NK-92 (cell line): Measurements from ENCODE around the gene MPEG1.

ENCODE experiments used
- DNase-seq: peaks from one replicate; lab custom pipeline; 2025; ENCODE audit not compliant: unreplicated experiment; lab: John Stamatoyannopoulos, UW

Gene MPEG1

GRCh38 chr11:59212744-59213631 is at the start of gene MPEG1:
MPEG1 (minus strand) TSS chr11:59212927; CDS start chr11:59212865, 62 bp downstream.
- DNase-seq: no peak

DNA sequence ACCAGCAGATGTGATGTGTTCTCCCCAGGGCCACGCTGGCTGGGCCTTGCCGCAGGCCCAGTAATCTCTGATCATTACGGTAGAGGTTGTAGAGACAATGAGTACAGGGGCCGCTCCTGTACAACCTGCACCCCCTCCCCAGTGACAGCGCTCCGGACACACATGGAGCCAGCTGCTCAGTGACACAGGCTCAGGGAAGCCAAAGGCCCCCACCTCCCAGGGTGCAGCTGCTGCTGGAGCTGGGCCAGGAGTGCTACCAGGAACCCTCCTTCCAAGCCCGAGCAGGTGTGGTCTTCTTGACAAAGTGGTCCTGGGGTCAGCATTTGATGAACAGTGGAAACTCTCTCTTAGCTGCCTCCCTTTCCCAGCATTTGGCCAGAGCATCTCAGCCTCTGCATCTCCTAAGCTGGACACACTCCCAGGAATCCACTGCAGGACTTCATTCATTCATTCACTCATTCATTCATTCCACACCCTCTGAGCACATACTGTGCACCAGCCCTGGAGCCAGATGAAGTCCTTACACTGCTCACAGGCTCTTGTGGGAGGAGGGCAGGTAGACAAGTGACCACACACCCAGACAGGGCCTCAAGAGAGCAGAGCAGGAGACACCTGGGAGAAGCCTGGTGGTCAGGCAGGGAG is 49.6 kb upstream of the MPEG1 start:
- DNase-seq: no peak

DNA sequence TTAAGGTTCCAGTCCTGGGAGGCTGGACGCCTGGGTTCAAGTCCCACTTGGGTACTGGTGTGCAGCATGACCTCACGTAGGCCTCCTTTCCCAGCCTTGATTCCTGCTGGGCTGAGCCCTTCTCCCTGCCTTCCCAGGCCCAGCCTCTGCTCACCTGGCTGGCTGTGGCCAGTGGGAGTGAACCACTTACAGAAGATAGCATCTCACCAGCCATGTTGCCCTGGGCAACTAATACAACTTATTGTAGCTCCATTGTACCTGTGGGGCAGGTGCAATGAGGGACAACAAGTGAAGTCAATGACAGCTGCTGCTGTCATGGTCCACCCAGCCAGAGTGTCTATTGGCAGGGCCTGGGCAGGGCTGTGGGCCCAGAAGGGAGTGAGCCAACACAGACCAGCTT is 48.4 kb upstream of the MPEG1 start:
- DNase-seq: no peak

DNA sequence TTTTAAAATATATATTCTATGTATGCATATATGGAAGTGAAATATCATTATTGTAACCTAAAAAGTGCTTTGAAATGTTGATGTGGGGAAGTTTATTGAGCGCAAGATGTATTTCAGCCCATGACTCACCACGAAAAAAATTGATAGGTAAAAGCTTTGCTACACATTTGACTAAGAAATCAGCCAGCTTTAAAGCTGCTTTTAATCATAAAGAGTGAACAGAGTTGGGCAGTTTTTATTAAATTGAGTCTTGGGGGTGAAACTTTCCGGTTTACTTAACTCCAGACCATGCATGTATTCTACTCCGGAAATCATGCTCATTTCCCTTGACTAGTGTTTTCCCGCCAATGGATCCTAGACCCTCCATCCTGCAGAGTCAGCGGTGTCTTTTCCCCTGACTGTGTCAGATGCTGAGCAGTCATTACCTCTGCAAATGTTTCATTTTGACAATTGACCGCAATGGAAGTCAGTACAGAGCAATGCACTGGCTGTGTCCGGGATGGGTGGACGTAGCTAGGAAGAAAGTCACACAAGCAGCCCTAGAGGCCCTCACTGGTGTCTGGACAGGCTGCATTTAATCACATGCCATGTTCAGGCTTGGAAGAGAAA is 47.2 kb upstream of the MPEG1 start:
- DNase-seq: no peak

DNA sequence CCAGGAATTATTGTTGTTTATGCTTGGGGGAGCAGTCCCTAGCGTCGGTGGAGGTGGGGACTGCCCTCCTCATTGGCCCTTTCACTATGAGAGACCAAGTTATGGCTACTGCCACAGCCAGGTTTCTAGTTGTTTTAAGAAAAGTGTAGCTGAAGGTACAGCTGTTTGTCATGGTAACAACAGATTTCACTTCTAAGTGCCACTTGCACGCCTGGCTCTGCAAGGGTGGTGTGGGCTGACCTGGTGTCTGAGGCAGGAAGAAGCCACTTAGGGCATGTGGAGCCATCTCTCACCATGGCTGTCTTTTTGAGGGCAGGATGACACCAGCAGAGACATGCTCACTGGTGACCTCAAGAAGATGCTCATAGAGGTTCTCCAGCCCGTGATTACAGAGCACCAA is 46.3 kb upstream of the MPEG1 start:
- DNase-seq: no peak

- DNase-seq: no peak
Measured at GRCh38 chr11:59255281-59255680, 42.6 kb upstream of the MPEG1 start.

DNA sequence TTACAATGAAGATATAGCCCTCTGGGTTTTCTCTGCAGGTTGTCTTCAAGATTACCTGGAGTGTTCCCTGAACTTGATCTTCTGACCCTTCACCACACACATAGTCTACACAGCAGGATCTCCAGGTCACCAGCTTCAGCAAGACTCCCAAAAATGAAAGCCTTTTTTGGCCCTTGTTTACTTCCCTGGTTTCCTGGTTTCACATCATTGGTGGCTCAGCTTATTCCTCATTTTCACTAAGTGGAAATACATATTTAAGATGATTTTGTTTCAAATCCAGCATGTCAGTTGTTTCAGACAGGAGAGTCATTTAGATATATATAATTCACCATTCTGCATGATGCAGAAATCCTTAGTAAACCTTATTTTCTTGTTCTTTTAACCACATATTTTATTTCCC is 41.6 kb upstream of the MPEG1 start:
- no peak for DNase-seq

GRCh38 chr11:59253001-59253400 is 40.3 kb upstream of the MPEG1 start:
- no peak for DNase-seq

- DNase-seq: no peak
Measured at GRCh38 chr11:59249535-59249934, 36.8 kb upstream of the MPEG1 start.

GRCh38 chr11:59247531-59248227 is 35.0 kb upstream of the MPEG1 start:
- DNase-seq: no peak

GRCh38 chr11:59243633-59244032 is 30.9 kb upstream of the MPEG1 start:
- DNase-seq: no peak

- DNase-seq: no peak
Measured at GRCh38 chr11:59240322-59240721, 27.6 kb upstream of the MPEG1 start.

- DNase-seq: no peak
Measured at GRCh38 chr11:59226396-59226795, 13.7 kb upstream of the MPEG1 start.

DNA sequence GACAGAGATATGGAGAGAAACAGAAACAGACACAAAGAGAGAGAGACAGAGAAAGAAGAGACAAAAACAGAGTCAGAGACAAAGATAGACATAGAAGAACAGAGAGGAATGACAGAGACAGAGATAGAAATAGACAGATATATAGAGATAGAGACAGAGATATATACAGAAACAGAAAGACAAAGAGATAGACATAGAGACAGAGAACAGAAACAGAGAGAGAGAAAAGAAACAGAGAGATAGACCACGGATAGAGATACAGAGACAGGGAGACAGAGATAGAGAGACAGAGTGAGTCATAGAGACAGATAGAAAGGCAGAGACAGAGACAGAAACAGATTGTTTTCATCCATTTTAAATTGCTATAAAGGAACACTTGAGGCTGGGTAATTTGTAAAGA is 12.3 kb upstream of the MPEG1 start:
- DNase-seq: no peak

DNA sequence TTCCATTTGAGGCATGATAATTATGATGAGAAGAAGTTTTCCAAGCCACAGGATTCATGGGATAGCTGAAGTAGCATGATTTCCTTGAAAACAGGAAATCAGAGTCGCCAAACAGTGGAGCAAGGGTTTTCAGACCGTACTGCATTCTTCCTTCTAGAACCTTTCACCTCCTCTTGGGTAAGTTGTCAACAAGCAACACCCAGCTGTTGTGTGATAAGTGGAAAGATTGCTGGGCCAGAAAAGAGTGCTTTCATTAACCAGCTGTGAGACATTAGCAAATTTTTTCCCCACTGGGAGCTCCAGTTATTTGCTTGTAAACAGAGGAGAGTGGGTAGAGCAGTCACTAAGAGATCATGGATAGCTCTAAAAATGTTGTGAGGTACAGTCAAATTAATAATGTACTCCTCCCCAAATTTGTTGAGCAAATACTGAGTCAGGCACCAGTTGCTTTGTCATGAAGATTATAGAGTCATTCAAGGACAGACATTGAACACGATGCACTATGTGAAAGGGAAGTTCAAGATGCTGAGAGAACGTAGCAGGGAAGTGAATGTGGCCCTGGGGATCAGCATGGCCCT is 11.7 kb upstream of the MPEG1 start:
- no peak for DNase-seq

GRCh38 chr11:59223611-59224010 is 10.9 kb upstream of the MPEG1 start:
- no peak for DNase-seq

- no peak for DNase-seq
Measured at GRCh38 chr11:59223177-59223576, 10.4 kb upstream of the MPEG1 start.

- no peak for DNase-seq
Measured at GRCh38 chr11:59222464-59223060, 9.8 kb upstream of the MPEG1 start.

GRCh38 chr11:59221441-59221840 is 8.7 kb upstream of the MPEG1 start:
- DNase-seq: no peak

GRCh38 chr11:59219836-59220235 is 7.1 kb upstream of the MPEG1 start:
- no peak for DNase-seq

DNA sequence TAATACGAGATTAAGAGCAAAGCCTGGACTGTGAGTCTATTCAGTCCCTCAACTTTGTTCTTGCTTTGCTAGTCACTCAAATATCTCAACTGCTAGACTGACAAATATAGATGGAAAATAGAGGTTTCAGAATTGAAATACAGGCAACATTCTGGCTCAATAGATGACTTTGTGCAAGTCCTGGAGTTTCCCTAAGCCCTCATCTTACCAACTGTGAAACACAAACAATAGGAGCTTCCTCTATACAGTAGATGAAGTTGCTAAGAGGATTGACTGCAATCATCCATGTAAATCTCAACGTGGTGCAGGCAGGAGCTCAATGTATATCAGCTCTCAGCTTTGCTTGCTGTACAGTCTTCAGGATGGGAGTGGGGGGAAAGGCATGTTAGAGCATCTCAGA is 6.2 kb upstream of the MPEG1 start:
- no peak for DNase-seq
